OCI-LY3 (cell line): ENCODE measurements around the gene JAKMIP1.

ENCODE experiments used
- EZH2phosphoT487 ChIP-seq: fragments of 200-600 bp; shearing (Covaris generic); IDR thresholded peaks from 2 replicates; pipeline ENCODE4 v1.6.1; 2018; ENCODE audit warnings: antibody characterized with exemption, mixed run types, low read depth
- TF ChIP-seq, protein P1 (sequence below): fragments of 200-600, 300-600 bp; sonication (generic); IDR thresholded peaks from 2 replicates; pipeline ENCODE4 v1.5.1; 2014; ENCODE audit warnings: antibody characterized with exemption, low read length, low read depth

DNA sequence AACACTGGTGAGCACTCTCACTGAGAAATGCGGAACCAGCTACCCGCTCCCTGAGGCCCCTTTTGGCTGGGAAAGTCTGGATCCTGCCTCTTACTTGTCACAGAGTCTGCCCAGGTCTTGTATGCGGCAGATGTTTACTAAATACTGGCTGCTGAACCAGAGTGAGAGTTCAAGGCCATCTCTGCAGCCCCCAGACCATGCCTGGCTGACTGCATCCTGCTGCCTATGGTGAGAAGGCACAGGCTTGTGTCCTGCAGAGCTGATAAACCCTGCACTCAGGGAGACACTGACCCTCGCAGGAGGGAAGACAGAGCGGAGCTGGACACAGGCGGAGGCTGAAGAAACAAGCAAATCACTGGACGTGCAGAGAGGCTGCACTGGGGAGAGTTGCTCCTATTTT lies 46.5 kb downstream of the JAKMIP1 start:
- TF ChIP-seq, protein P1, sequence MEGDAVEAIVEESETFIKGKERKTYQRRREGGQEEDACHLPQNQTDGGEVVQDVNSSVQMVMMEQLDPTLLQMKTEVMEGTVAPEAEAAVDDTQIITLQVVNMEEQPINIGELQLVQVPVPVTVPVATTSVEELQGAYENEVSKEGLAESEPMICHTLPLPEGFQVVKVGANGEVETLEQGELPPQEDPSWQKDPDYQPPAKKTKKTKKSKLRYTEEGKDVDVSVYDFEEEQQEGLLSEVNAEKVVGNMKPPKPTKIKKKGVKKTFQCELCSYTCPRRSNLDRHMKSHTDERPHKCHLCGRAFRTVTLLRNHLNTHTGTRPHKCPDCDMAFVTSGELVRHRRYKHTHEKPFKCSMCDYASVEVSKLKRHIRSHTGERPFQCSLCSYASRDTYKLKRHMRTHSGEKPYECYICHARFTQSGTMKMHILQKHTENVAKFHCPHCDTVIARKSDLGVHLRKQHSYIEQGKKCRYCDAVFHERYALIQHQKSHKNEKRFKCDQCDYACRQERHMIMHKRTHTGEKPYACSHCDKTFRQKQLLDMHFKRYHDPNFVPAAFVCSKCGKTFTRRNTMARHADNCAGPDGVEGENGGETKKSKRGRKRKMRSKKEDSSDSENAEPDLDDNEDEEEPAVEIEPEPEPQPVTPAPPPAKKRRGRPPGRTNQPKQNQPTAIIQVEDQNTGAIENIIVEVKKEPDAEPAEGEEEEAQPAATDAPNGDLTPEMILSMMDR: no peak
- TF ChIP-seq EZH2phosphoT487: no peak
